Activated CD4-positive, alpha-beta T cell treated with anti-CD3 and anti-CD28 coated beads, Interleukin-2, Interleukin-4, amounts not matched to agents 100 ng/mL and 50 ng/mL, durations not matched to agents 16 hours and 8 hours (primary cell): Measurements from ENCODE around the gene AFF3.

Experiments used
- DNase-seq: peaks from one replicate; pipeline ENCODE4 v3.0.0-alpha.2; 2020; ENCODE audit warnings: low spot score

The AFF3 gene

GRCh38 chr2:99631700-99632099 lies 510.7 kb downstream of the AFF3 start:
- no peak for DNase-seq

DNA sequence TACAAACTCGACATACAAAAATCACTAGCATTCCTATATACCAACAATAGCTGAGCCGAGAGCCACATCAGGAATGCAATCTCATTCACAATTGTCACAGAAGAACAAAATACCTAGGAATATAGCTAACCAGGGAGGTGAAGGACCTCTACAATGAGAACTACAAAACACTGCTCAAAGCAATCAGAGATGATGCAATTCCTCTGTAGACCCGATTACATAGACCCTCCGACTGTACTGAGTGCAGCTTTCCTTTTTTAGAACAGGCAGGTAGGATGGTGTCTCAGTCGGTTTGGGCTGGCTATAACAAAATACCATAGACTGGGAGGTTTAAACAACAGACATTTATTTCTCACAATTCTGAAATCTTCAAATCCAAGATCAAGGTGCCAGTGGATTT lies 513.1 kb downstream of the AFF3 start:
- DNase-seq = no peak

GRCh38 chr2:99626158-99626557 lies 516.2 kb downstream of the AFF3 start:
- no peak for DNase-seq

DNA sequence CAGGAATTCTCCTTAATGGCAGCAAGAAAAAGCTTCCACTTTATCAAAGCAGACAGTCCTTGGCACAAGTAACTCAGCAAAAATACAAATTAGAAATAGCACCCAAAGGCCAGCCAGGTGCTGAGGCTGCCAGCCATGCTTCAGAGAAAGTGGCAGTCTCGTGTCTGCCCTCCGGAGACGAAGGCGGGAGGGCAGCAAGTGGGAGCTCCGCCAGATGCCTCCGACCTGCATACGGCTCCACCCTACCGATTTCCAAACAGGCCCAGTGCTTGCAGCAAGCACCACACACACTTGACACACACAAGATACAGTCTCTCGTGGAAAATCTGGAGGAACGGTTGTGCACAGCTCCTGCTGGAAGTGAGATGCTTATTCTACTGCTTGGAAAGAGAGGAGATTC lies 517.7 kb downstream of the AFF3 start:
- no peak for DNase-seq

GRCh38 chr2:99623613-99624012 lies 518.8 kb downstream of the AFF3 start:
- DNase-seq = no peak

GRCh38 chr2:99623035-99623434 lies 519.4 kb downstream of the AFF3 start:
- DNase-seq = no peak

- DNase-seq = no peak
Observed at GRCh38 chr2:99622534-99622933, 519.9 kb downstream of the AFF3 start.

GRCh38 chr2:99621774-99622173 lies 520.6 kb downstream of the AFF3 start:
- no peak for DNase-seq

- DNase-seq = no peak
Observed at GRCh38 chr2:99621106-99621505, 521.3 kb downstream of the AFF3 start.

DNA sequence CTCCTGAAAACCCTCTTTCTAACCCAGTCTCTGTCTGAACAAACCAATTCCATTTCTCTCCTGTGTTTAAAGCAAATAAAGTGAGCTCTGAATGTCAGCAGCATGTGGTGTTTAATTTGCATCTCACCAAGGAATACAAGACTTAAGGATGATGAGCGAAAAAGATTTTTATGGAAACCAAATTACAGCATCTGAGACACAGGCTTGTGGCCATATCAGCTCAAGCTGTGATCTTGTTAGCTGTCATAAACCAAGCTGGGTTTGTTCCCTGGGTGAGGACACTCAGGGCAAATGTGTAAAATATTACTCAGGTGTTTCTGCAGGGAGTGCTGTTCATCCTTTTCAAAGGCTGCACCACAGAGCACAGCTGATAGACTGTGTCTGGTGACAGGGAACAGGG lies 523.2 kb downstream of the AFF3 start:
- DNase-seq = no peak

GRCh38 chr2:99618579-99619097 lies 523.8 kb downstream of the AFF3 start:
- no peak for DNase-seq

GRCh38 chr2:99617811-99618210 lies 524.6 kb downstream of the AFF3 start:
- no peak for DNase-seq

GRCh38 chr2:99615247-99615771 lies 527.1 kb downstream of the AFF3 start:
- DNase-seq = no peak

DNA sequence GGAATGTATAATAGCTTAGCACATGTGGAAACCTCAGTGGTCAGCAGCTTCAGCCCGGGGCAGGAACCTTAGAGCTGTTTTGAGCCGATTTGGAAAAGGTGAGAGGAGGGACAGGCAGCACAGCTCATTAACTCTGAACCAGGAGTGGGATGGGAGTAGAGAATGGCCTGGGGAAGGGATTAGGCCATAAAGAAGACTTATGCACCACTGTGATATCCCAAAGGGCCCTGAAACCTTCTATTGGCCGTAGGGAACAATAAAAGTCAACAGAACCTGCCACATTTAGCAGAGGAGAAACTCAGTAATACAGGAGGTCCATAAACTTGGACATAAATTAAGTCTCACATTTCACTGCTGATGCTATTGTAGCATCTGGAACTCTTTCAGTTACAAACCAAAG lies 528.4 kb downstream of the AFF3 start:
- no peak for DNase-seq

GRCh38 chr2:99611786-99612185 lies 530.6 kb downstream of the AFF3 start:
- DNase-seq = no peak

DNA sequence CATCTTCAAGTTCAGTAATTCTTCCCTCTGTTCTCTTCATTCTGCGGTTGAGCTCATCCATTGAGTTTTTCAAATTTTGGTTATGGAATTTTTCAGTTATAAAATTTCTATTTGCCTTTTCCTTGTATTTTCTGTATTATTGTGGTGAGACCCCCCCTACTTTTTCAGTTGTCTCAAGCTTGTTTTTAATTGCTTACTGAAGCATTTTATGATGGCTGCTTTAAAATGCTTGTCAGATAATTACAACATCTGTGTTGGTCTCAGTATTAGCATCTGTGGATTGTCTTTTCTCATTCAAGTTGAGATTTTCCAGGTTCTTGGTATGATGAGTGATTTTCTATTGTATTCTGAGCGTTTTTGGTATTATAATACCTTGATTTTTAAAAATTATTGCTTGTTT lies 531.4 kb downstream of the AFF3 start:
- no peak for DNase-seq

- no peak for DNase-seq
Observed at GRCh38 chr2:99609851-99610381, 532.5 kb downstream of the AFF3 start.

GRCh38 chr2:99608861-99609260 lies 533.5 kb downstream of the AFF3 start:
- DNase-seq = no peak

DNA sequence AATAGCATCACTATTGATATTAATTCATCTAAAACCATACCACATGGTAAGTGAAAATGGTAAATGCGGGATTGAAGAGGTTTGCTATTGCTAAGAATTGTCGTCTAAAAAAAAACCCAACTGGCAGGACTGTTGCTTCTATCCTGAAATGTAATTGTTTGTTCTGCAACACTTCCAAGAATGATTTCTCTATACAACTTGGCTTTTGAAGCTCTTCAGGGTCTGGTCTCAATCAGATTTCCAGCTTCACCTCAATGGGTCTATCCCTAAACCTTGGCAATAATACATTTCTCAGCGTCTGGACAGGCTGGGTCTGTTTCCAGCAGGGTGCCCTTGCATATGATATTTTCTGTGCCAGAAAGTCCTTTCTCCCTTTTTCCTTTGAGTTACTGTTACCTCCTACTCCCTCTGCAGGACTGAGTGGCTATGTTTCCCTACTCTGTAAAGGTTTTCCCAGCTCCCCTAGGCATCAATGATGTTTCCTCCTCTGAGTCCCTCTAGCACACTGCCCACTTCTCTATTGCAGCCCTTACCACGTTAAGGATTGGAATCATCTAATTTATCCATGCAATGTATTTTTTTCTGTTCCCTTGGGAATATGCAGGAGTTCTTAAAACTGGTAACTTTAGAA lies 534.4 kb downstream of the AFF3 start:
- DNase-seq = no peak

DNA sequence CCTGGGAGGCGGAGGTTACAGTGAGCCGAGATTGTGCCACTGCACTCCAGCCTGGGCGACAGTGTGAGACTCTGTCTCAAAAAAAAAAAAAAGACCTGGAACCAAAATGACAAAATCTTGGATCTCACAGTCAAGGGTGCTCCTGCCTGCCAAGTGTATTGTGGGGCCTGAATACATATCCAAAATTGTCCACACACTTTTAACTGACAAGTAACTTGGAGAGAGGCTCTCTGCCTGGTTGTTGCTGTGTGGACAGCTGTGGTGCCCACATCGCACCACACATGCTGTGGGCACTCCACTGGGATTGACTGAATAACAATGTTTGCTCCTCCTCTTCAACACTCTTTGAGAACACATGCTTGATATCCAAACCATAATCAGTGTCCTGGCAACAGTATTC lies 534.9 kb downstream of the AFF3 start:
- no peak for DNase-seq

- no peak for DNase-seq
Observed at GRCh38 chr2:99605036-99605435, 537.4 kb downstream of the AFF3 start.

- no peak for DNase-seq
Observed at GRCh38 chr2:99602476-99602875, 539.9 kb downstream of the AFF3 start.

GRCh38 chr2:99600981-99601651 lies 541.3 kb downstream of the AFF3 start:
- DNase-seq = no peak
